SU-DHL-6 (cell line): ENCODE measurements around the gene B4GALNT3.

ENCODE experiments used
- EZH2phosphoT487 ChIP-seq: fragments of 200-600 bp; sonication (generic), shearing (Covaris generic); conservative IDR thresholded peaks from 2 replicates; pipeline ENCODE4 v1.6.1; 2018; ENCODE audit warnings: mild to moderate bottlenecking, antibody characterized with exemption, low read length, moderate library complexity, mixed read lengths
- TF ChIP-seq, protein P1 (sequence below): fragments of 200-600 bp; sonication (generic); IDR thresholded peaks from one replicate; pipeline ENCODE4 v1.5.1; 2017; ENCODE audit warnings: antibody characterized with exemption, mild to moderate bottlenecking, low read length, moderate library complexity; ENCODE audit not compliant: insufficient read depth, poor library complexity, severe bottlenecking

GRCh38 chr12:452667-453210, 7.0 kb upstream of the B4GALNT3 start:
- TF ChIP-seq, protein P1, sequence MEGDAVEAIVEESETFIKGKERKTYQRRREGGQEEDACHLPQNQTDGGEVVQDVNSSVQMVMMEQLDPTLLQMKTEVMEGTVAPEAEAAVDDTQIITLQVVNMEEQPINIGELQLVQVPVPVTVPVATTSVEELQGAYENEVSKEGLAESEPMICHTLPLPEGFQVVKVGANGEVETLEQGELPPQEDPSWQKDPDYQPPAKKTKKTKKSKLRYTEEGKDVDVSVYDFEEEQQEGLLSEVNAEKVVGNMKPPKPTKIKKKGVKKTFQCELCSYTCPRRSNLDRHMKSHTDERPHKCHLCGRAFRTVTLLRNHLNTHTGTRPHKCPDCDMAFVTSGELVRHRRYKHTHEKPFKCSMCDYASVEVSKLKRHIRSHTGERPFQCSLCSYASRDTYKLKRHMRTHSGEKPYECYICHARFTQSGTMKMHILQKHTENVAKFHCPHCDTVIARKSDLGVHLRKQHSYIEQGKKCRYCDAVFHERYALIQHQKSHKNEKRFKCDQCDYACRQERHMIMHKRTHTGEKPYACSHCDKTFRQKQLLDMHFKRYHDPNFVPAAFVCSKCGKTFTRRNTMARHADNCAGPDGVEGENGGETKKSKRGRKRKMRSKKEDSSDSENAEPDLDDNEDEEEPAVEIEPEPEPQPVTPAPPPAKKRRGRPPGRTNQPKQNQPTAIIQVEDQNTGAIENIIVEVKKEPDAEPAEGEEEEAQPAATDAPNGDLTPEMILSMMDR, result no peak
- TF ChIP-seq EZH2phosphoT487, result no peak
